OCI-LY7 (cell line): Measurements from ENCODE around the gene ABO. TPM values are rescaled to one million over a fixed set of nuclear protein-coding genes. Genes with fewer than 3 reads are reported as not detected.
"Not testable (repeated sequence)": the region's sequence is repeated elsewhere in the genome, so short reads cannot be mapped to it uniquely, and the experiment has no call there.

ENCODE experiments used
- BruUV-seq: library from RNA; stranded (reverse); fragments of 400-500 nt; replicated peaks from 2 replicates; lab custom pipeline; 2021; lab: Mats Ljungman, UMichigan
- CTCF ChIA-PET: fragments of 300-600 bp; sonication (Branson Sonifier 250); formaldehyde crosslinking; loops from one replicate; lab custom pipeline; 2022; ENCODE audit warnings: antibody characterized with exemption; ENCODE audit not compliant: unreplicated experiment; lab: Charles Lee
- POLR2A ChIA-PET: fragments of 300-600 bp; sonication (Branson Sonifier 250); formaldehyde crosslinking; loops from one replicate; lab custom pipeline; 2022; ENCODE audit warnings: antibody characterized with exemption; lab: Charles Lee
- DNase-seq: peaks from one replicate; pipeline ENCODE4 v3.0.0-alpha.2; 2015; ENCODE audit warnings: low spot score
- H2AFZ ChIP-seq: fragments of 200-600 bp; sonication (generic), shearing (Covaris generic); 2 replicates; pipeline ENCODE4 v1.6.1; 2014; ENCODE audit warnings: mild to moderate bottlenecking, antibody characterized with exemption, low read length, moderate library complexity
- H3K27ac ChIP-seq: fragments of 200-600 bp; sonication (generic); 2 replicates; pipeline ENCODE4 v1.5.1; 2014; ENCODE audit warnings: mixed run types, low read depth, mild to moderate bottlenecking, moderate library complexity, low read length, inconsistent platforms; ENCODE audit not compliant: poor library complexity, severe bottlenecking
- H3K36me3 ChIP-seq: fragments of 200-600 bp; sonication (generic); 2 replicates; pipeline ENCODE4 v1.6.1; 2014; ENCODE audit warnings: mild to moderate bottlenecking, antibody characterized with exemption, low read length, moderate library complexity, mixed read lengths; ENCODE audit not compliant: insufficient read depth
- H3K4me1 ChIP-seq: fragments of 200-600 bp; sonication (generic); 2 replicates; pipeline ENCODE4 v1.5.1; 2014; ENCODE audit warnings: mild to moderate bottlenecking, low read length; ENCODE audit not compliant: insufficient read depth, poor library complexity, severe bottlenecking
- H3K4me2 ChIP-seq: fragments of 200-600 bp; sonication (generic); 2 replicates; pipeline ENCODE4 v1.6.1; 2014; ENCODE audit warnings: mild to moderate bottlenecking, low read length
- H3K4me3 ChIP-seq: fragments of 200-600 bp; sonication (generic); 2 replicates; pipeline ENCODE4 v1.5.1; 2014; ENCODE audit warnings: mild to moderate bottlenecking, low read depth, low read length; ENCODE audit not compliant: poor library complexity, severe bottlenecking
- H3K79me2 ChIP-seq: fragments of 200-600 bp; sonication (generic); 2 replicates; pipeline ENCODE4 v1.6.1; 2016; ENCODE audit warnings: low read depth, mild to moderate bottlenecking, low read length, moderate library complexity, mixed read lengths; ENCODE audit not compliant: insufficient read depth
- H3K9me2 ChIP-seq: fragments of 200-600 bp; sonication (generic); 2 replicates; pipeline ENCODE4 v1.6.1; 2016; ENCODE audit warnings: mild to moderate bottlenecking, low read length, mixed read lengths; ENCODE audit not compliant: insufficient read depth
- H3K9me3 ChIP-seq: fragments of 200-600 bp; sonication (generic); 2 replicates; pipeline ENCODE4 v1.6.1; 2014; ENCODE audit warnings: mild to moderate bottlenecking, mixed run types, low read length, mixed read lengths
- H4K20me1 ChIP-seq: fragments of 200-600 bp; sonication (generic); 2 replicates; pipeline ENCODE4 v1.6.1; 2014; ENCODE audit warnings: mild to moderate bottlenecking, antibody characterized with exemption, low read length, moderate library complexity, mixed read lengths; ENCODE audit not compliant: insufficient read depth
- EZH2phosphoT487 ChIP-seq: fragments of 200-600 bp; sonication (generic); IDR thresholded peaks from 2 replicates; pipeline ENCODE4 v1.6.1; 2018; ENCODE audit warnings: low read depth, borderline replicate concordance, mild to moderate bottlenecking, mixed run types, antibody characterized with exemption, low read length, moderate library complexity, mixed read lengths
- intact Hi-C: fragments of 100-400 bp; cut with micrococcal nuclease; formaldehyde crosslinking; loops from one replicate; pipeline ENCODE4 v1.10.0; 2022; ENCODE audit not compliant: unreplicated experiment
- total RNA-seq, 2 experiments: library from RNA; depleted of rRNA in 1 of 2; stranded (reverse); fragments of >200 nt in 1 of 2; shearing (Covaris generic) in 1 of 2; gene quantifications; 2 replicates each; pipeline ENCODE4 v1.2.3, GENCODE V29; 2014 to 2022
- TF ChIP-seq, protein P1 (sequence below): fragments of 200-600 bp; sonication (generic); conservative IDR thresholded peaks from 2 replicates; pipeline ENCODE4 v1.5.1; 2014; ENCODE audit warnings: mild to moderate bottlenecking, antibody characterized with exemption, low read length, moderate library complexity, mixed read lengths

Gene ABO
- total RNA-seq, 2 experiments from 2014 or later = not detected

- no peaks in the 10 kb centered on the region for H3K4me1 ChIP-seq
- H4K20me1 ChIP-seq = no peaks in the 10 kb centered on the region
- H3K79me2 ChIP-seq = no peaks in the 10 kb centered on the region
- H3K27ac ChIP-seq = no peak overlapping the region
- intact Hi-C loops = no loop called here
- no peak overlapping the region for H3K4me3 ChIP-seq
- DNase-seq = no peak
- H3K4me2 ChIP-seq = no peak overlapping the region
- H2AFZ ChIP-seq = no peak overlapping the region
- peaks cover 6% of the 10 kb centered on the region; the same call in 1 of the 2 replicates for H3K9me3 ChIP-seq
- CTCF ChIA-PET = no interaction called here
- no TSS peak for BruUV-seq
- TF ChIP-seq, protein P1, sequence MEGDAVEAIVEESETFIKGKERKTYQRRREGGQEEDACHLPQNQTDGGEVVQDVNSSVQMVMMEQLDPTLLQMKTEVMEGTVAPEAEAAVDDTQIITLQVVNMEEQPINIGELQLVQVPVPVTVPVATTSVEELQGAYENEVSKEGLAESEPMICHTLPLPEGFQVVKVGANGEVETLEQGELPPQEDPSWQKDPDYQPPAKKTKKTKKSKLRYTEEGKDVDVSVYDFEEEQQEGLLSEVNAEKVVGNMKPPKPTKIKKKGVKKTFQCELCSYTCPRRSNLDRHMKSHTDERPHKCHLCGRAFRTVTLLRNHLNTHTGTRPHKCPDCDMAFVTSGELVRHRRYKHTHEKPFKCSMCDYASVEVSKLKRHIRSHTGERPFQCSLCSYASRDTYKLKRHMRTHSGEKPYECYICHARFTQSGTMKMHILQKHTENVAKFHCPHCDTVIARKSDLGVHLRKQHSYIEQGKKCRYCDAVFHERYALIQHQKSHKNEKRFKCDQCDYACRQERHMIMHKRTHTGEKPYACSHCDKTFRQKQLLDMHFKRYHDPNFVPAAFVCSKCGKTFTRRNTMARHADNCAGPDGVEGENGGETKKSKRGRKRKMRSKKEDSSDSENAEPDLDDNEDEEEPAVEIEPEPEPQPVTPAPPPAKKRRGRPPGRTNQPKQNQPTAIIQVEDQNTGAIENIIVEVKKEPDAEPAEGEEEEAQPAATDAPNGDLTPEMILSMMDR = no peak
- no peak for TF ChIP-seq EZH2phosphoT487
- POLR2A ChIA-PET = no interaction called here
- H3K36me3 ChIP-seq = no peaks in the 10 kb centered on the region
- H3K9me2 ChIP-seq = no peaks in the 10 kb centered on the region
Measured at GRCh38 chr9:133285252-133285775, 10.3 kb upstream of the ABO start.

GRCh38 chr9:133284362-133284761 lies 9.4 kb upstream of the ABO start:
- Histone ChIP-seq H3K4me2 (no peak overlapping the region), H3K9me3 (0 out of 2 replicates have a peak, but pooled peaks cover 3% of the 10 kb centered on the region), H3K4me3 (no peak overlapping the region), H3K79me2 (no peaks in the 10 kb centered on the region), H2AFZ (no peak overlapping the region), H3K36me3 (no peaks in the 10 kb centered on the region), H3K4me1 (no peaks in the 10 kb centered on the region), H4K20me1 (no peaks in the 10 kb centered on the region), H3K9me2 (no peaks in the 10 kb centered on the region), H3K27ac (no peak overlapping the region)
- intact Hi-C loops = no loop called here
- no peak for TF ChIP-seq EZH2phosphoT487
- TF ChIP-seq, protein P1 = no peak
- ChIA-PET POLR2A (no interaction called here), CTCF (no interaction called here)
- no peak for DNase-seq
- BruUV-seq = no TSS peak

DNA sequence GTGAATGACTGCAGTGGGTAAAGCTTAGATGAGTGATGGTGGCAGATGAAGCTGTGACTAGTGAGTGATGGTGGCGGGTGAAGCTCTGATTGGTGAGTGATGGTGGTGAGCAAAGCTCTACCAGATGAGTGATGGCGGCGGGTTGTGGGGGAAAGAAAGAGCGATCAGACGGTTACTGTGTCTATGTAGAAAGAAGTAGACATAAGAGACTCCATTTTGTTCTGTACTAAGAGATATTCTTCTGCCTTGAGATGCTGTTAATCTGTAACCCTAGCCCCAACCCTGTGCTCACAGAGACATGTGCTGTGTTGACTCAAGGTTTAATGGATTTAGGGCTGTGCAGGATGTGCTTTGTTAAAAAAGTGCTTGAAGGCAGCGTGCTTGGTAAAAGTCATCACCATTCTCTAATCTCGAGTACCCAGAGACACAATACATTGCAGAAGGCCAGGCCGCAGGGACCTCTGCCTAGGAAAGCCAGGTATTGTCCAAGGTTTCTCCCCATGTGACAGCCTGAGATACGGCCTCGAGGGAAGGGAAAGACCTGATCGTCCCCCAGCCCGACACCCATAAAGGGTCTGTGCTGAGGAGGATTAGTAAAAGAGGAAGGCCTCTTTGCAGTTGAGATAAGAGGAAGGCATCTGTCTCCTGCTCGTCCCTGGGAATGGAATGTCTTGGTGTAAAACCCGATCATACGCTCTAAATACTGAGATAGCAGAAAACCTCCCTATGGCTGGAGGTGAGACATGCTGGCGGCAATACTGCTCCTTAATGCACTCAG lies 8.4 kb upstream of the ABO start:
- CTCF ChIA-PET, H3K4me2 ChIP-seq, BruUV-seq: not testable (repeated sequence)

More for the DNA sequence above, 8.4 kb upstream of the ABO start:
- H3K4me1 ChIP-seq, H4K20me1 ChIP-seq, H3K36me3 ChIP-seq, DNase-seq, H3K9me2 ChIP-seq, POLR2A ChIA-PET, intact Hi-C loops, H3K9me3 ChIP-seq, H2AFZ ChIP-seq, H3K79me2 ChIP-seq, H3K27ac ChIP-seq, H3K4me3 ChIP-seq: not testable (repeated sequence)
